ENCODE measurements around the gene PTPRT.

The PTPRT gene

GRCh38 chr20:42598581-42598980 lies 591.1 kb downstream of the PTPRT start:
- DNase-seq, result no peak

DNA sequence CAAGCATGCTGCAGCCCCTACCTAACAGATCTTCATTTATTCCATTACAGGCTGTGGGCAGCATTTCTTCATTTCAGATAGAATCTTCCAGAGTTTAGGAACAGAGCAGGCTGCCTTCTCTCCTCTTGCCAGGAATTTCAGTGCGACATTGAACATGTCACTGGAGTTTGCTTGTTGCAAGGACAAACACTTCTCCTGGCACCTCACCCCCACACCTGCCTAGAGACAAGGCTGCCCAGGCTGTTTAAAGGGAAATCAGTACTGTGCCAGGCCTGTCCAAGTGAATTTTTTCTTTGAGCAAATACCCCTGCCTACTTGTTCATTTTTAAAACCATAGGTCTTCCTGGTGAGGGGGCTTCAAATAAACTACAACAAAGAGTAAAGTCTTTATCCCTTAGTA lies 594.1 kb downstream of the PTPRT start:
- no peak for DNase-seq

DNA sequence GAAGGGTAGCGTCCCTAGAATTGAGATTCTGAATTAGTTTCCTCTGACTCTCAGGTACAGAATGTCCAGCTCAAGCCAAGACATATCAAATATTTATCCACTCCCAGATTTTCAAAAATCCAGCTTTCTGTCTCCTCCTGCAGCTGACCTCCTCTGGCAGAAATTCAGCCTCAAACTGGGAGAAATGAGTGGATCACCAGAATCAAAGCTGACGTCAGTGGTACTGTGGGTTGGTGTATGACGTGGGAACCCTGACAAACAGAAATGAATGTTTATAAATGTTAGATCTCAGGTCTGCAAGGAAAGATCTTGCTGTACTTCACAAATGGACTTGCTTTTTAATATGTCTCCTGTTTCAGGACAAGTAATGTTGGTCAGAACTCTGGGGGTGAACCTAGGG lies 595.0 kb downstream of the PTPRT start:
- no peak for DNase-seq

- DNase-seq, result no peak
Observed at GRCh38 chr20:42594011-42594410, 595.7 kb downstream of the PTPRT start.

DNA sequence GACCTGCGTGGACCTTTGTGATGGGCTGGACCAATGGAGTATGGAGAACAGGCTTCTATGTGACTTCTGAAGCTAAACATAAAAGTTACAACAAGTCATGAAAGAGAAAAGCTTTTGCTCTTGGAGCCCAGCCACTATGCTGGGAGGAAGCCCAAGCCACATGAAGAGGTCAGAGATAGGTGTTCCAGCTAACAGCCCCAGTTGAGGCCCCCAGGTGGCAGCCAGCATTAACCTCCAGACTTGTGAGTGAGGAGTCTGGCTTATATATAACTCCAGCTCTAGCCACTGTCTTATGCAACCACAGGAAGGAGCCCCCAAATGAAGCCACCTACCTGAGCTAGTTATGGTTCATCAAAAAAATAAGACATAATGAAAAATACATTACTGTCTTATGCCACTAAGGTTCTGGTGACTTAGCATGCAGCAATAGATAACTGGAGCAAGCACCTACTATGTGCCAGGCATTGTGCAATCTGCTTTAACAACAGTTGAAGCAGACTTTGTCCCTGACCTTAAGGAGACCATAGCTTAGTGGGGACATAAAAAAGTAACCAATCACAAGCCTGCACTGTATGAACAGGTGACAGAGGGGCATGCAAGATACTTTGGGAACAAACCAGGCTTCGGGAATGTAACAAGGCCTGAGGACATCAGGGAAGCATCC lies 599.6 kb downstream of the PTPRT start:
- no peak for DNase-seq

DNA sequence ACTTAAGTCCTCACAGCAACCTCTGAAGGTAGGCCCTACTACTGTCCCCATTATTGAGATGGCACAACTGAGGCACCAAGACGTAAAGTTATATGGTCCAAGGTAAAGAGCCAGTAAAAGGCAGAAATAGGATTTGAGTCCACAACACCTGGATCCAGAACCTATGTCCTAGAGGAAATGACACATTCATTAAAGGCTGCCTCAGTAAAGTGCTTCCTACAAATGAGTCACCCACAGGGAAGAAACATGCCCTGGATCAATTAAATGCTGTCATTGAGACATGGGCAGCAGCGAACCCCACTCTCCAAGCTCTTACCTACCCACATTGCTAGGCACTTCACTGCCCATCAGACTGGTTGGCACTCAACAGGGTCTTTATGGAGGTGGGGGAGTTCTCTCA lies 600.9 kb downstream of the PTPRT start:
- no peak for DNase-seq

- no peak for DNase-seq
Observed at GRCh38 chr20:42587427-42587826, 602.3 kb downstream of the PTPRT start.

DNA sequence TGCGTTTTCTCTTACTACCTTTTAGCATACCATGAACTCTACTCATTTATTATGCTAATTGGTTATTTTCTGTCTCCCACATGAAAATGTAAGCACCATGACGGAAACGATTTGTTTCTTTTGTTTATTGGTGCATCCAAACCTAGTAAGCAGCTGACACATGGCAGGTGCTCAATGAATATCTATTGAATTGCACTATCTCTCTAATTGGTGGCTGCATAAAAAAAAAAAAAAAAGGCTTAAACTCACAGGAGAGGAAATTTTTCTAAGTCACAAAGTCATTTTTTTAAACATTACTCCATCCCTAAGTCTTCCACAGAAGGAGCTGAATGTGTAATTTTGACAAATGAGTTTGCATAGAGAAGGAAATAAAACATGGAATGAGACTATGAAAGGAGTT lies 608.4 kb downstream of the PTPRT start:
- no peak for DNase-seq

- no peak for DNase-seq
Observed at GRCh38 chr20:42576167-42576566, 613.5 kb downstream of the PTPRT start.

GRCh38 chr20:42572320-42573016 lies 617.2 kb downstream of the PTPRT start:
- DNase-seq, result no peak

DNA sequence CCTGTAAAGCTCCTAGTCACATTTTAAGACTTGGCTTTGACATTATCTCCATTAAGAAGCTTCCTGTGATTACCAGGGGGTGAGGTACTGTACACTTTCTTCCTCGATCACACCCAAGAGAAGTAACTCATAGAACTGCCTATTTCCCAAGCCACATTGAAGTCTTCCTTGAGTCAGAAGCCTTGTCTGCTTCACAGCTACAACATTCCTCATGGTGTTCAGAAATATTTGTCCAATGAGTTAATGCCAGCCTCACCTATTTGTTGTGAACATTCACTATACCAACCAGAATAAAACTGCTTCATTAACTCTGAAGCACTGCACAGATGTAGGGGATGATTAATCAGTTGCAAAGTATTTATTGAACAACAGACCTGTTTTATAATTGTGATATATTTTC lies 622.3 kb downstream of the PTPRT start:
- no peak for DNase-seq

DNA sequence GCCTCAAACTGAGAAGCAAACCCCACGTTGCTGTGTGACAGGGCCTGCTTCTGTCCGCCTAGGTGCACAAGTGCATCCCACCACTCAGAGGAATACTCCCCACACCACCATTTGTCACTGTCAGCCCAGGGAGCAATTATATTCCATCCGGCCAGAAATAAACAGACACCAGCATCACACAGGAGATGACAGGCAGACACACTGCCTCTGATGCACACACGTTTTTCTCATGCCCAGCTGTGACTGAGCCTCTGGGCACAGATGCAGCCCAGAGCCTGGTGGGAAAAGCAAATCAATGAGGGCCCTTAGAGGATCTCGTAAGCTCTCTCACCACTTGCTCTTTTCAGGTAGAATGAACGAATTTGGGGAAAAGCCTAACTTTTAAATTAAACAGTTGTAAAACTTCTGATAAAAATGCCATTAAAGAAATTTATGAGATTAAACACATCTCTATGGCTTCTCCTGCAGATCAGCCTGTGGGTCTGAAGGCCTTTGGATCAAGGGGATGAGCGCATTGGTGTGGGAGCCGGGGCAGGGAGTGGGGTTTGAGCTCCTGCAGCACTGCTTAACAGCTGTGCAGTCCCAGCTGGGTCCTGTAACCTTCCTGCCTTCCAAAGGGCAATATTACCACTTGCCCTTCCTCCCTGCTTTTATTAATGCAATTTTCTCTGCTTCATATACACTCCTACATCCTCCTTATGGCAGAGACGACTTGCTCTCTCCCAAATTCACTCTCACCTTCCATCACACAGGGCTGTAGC lies 624.3 kb downstream of the PTPRT start:
- no peak for DNase-seq

- DNase-seq, result no peak
Observed at GRCh38 chr20:42559665-42560064, 630.0 kb downstream of the PTPRT start.

DNA sequence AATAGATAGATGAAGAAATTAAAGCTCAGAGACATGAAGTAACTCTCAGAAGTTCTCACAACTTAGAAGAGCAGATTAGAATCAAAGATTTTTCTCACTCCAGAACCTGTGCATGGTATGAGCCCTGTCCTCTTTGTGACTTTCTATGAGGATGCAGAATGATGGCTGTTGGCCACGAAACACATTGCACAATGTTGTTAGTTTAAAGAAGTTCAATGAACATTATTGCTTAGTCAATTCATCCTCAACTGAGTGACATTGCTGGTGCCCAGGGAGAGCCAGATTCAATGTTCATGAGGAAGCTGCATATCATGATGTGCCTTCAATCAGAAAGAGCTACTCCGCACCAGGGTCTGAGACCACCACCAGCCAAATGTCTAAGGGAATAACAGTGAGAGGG lies 633.1 kb downstream of the PTPRT start:
- no peak for DNase-seq

DNA sequence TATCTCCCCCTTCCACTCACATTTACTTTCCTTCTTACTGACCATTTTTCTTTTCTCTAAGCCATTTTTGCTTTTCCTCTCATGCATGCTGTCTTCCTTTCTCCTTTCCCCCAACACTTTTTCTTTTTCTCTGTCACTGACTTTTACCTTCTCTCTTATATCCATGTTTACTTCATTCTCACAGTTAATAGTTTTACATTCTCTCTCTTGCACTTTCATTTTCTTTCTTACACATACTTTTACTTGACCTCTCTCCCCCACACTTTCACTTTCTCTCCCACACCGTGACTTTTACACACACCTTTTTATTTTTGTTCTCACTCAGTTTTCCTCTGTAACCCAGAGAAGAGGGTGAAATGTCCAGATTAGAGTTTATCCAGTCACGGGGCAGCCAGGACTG lies 636.3 kb downstream of the PTPRT start:
- DNase-seq, result no peak

DNA sequence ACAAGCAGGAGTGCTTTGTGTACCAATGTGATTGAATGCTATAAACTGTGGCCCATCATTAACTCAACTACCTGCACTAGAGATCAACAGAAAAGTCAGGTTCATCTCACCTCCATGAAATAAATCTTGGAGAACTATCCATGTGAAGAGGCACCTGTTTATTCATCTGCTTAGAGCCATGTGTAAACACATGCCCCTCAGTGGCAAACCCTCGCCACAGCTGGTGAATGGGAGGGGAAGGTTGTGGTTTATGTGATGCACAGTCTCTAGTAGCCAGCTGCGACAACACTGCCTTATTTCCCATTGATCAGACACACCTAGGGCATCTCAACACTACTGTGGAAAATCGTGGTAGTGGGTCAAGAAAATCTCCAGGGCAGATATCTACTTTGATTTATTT lies 640.2 kb downstream of the PTPRT start:
- DNase-seq, result no peak

GRCh38 chr20:42544926-42545325 lies 644.8 kb downstream of the PTPRT start:
- no peak for DNase-seq

GRCh38 chr20:42532831-42533230 lies 656.9 kb downstream of the PTPRT start:
- no peak for DNase-seq

DNA sequence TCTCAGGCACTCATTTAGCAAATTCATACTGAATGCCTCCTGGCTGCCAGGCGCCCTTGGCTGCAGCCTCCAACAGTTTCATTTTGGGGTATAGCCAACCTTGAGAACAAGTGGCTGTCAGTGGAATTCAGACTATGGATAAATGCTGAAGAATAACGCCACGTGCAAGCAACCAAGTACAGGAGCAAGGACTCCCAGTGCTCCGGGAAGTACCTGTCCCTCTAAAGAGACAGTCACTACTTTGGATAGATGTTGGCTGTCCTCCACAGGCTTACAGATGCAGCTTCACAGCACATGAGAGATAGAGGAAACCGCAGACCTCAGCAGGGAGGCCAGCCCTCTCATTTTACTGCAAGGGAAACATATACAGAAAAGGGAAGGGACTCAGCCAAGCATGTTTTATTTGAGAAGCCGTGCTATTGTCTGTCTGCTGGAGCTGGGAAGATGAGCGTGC lies 658.2 kb downstream of the PTPRT start:
- DNase-seq, result no peak

GRCh38 chr20:42530855-42531448 lies 658.8 kb downstream of the PTPRT start:
- no peak for DNase-seq

DNA sequence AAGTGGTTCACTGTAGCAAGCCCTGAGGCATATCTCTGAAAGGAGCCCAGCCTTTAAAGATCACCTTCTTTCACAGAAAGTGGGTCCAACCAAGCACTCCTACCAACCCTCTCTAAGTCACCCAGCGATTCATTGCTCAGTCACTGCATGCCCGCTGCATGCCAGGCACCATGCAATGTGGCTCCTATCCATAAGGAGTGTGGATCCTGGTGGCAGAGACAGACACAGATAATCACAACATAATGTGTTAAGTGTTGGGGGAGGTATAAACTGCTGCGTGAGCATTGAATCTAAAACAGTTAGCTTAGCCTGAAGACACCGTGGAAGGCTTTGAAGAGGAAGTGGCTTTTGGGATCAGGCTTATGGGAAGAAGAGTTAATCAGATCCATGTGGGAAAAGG lies 659.5 kb downstream of the PTPRT start:
- no peak for DNase-seq

GRCh38 chr20:42524058-42524457 lies 665.6 kb downstream of the PTPRT start:
- DNase-seq, result no peak

- no peak for DNase-seq
Observed at GRCh38 chr20:42516692-42517091, 673.0 kb downstream of the PTPRT start.

GRCh38 chr20:42510686-42511085 lies 679.0 kb downstream of the PTPRT start:
- DNase-seq, result no peak
